Liver (tissue), 9 donors: ENCODE data around the gene A2ML1. TPM values are rescaled to one million over a fixed set of nuclear protein-coding genes. Genes with fewer than 3 reads are reported as not detected.

Source experiments
- DNase-seq: peaks from one replicate; pipeline ENCODE4 v3.0.0-alpha.2; 2017; ENCODE audit warnings: low spot score
- H3K27ac ChIP-seq, 2 donors: one replicate each; pipeline ENCODE4 v1.7.0; 2013; ENCODE audit warnings: inconsistent platforms in 2 of 2, low read length in 2 of 2, control low read depth in 1 of 2, low read depth in 1 of 2, mild to moderate bottlenecking in 1 of 2
- H3K27me3 ChIP-seq, 4 donors: one replicate each; pipeline versions ENCODE4 v1.6.1 to v1.7.0; 2013; ENCODE audit warnings: low read length in 3 of 4, inconsistent platforms in 1 of 4, mild to moderate bottlenecking in 1 of 4, moderate library complexity in 1 of 4; ENCODE audit not compliant: control insufficient read depth in 4 of 4, insufficient read depth in 4 of 4
- H3K36me3 ChIP-seq, 4 donors: one replicate each; pipeline versions ENCODE4 v1.6.1 to v1.7.0; 2013; ENCODE audit warnings: low read length in 3 of 4, mild to moderate bottlenecking in 3 of 4, low read depth in 1 of 4, moderate library complexity in 1 of 4; ENCODE audit not compliant: control insufficient read depth in 4 of 4, insufficient read depth in 3 of 4
- H3K4me1 ChIP-seq, 4 donors: one replicate each; pipeline versions ENCODE4 v1.6.1 to v1.7.0; 2013; ENCODE audit warnings: low read length in 3 of 4, mild to moderate bottlenecking in 3 of 4, moderate library complexity in 1 of 4; ENCODE audit not compliant: control insufficient read depth in 4 of 4, insufficient read depth in 4 of 4
- H3K4me3 ChIP-seq, 3 donors: one replicate each; pipeline versions ENCODE4 v1.6.1 to v1.7.0; 2013; ENCODE audit warnings: low read length in 3 of 3, control low read depth in 1 of 3, low read depth in 1 of 3, mild to moderate bottlenecking in 1 of 3
- H3K9ac ChIP-seq, 2 donors: one replicate each; pipeline ENCODE4 v1.7.0; 2013; ENCODE audit warnings: low read length in 2 of 2, mild to moderate bottlenecking in 2 of 2, moderate library complexity in 2 of 2, control low read depth in 1 of 2, low read depth in 1 of 2
- H3K9me3 ChIP-seq, 4 donors: one replicate each; pipeline versions ENCODE4 v1.6.1 to v1.7.0; 2013; ENCODE audit warnings: low read length in 3 of 4; ENCODE audit not compliant: control insufficient read depth in 4 of 4
- ATF3 ChIP-seq: IDR thresholded peaks from 2 replicates; pipeline ENCODE4 v1.6.1; 2016; ENCODE audit warnings: antibody characterized with exemption
- EGR1 ChIP-seq, 2 donors: IDR thresholded peaks; 2 replicates each; pipeline ENCODE4 v1.6.1; 2016 to 2018; ENCODE audit warnings: antibody characterized with exemption in 2 of 2, low read depth in 2 of 2
- FOXA1 ChIP-seq: IDR thresholded peaks from 2 replicates; pipeline ENCODE4 v1.6.1; 2016; ENCODE audit warnings: antibody characterized with exemption
- FOXA2 ChIP-seq: IDR thresholded peaks from 2 replicates; pipeline ENCODE4 v1.6.1; 2016; ENCODE audit warnings: antibody characterized with exemption
- GABPA ChIP-seq, 2 donors: IDR thresholded peaks in 1 of 2; conservative IDR thresholded peaks in 1 of 2; 2 replicates each; pipeline ENCODE4 v1.6.1; 2016; ENCODE audit warnings: antibody characterized with exemption in 2 of 2, mild to moderate bottlenecking in 1 of 2, moderate library complexity in 1 of 2
- HNF4A ChIP-seq, 2 donors: conservative IDR thresholded peaks; 2 replicates each; pipeline ENCODE4 v1.6.1; 2016; ENCODE audit warnings: antibody characterized with exemption in 2 of 2, mild to moderate bottlenecking in 2 of 2
- HNF4G ChIP-seq: IDR thresholded peaks from 2 replicates; pipeline ENCODE4 v1.6.1; 2016; ENCODE audit warnings: antibody characterized with exemption
- JUND ChIP-seq, 2 donors: IDR thresholded peaks; 2 replicates each; pipeline ENCODE4 v1.6.1; 2016; ENCODE audit warnings: antibody characterized with exemption in 2 of 2
- MAX ChIP-seq: IDR thresholded peaks from 2 replicates; pipeline ENCODE4 v1.6.1; 2016; ENCODE audit warnings: antibody characterized with exemption
- NR2F2 ChIP-seq: IDR thresholded peaks from 2 replicates; pipeline ENCODE4 v1.6.1; 2016; ENCODE audit warnings: antibody characterized with exemption
- RAD21 ChIP-seq, 2 donors: IDR thresholded peaks; 2 replicates each; pipeline ENCODE4 v1.6.1; 2016; ENCODE audit warnings: antibody characterized with exemption in 2 of 2, mild to moderate bottlenecking in 2 of 2
- REST ChIP-seq: IDR thresholded peaks from 2 replicates; pipeline ENCODE4 v1.6.1; 2016; ENCODE audit warnings: antibody characterized with exemption, mild to moderate bottlenecking
- RXRA ChIP-seq, 2 donors: IDR thresholded peaks; 2 replicates each; pipeline ENCODE4 v1.6.1; 2017 to 2018; ENCODE audit warnings: antibody characterized with exemption in 2 of 2, mild to moderate bottlenecking in 1 of 2
- SP1 ChIP-seq: IDR thresholded peaks from 2 replicates; pipeline ENCODE4 v1.6.1; 2018; ENCODE audit warnings: antibody characterized with exemption, mild to moderate bottlenecking
- TAF1 ChIP-seq: conservative IDR thresholded peaks from 2 replicates; pipeline ENCODE4 v1.6.1; 2016; ENCODE audit warnings: antibody characterized with exemption, mild to moderate bottlenecking
- YY1 ChIP-seq: IDR thresholded peaks from 2 replicates; pipeline ENCODE4 v1.6.1; 2016; ENCODE audit warnings: antibody characterized with exemption, mild to moderate bottlenecking
- ZBTB33 ChIP-seq: IDR thresholded peaks from 2 replicates; pipeline ENCODE4 v1.6.1; 2016; ENCODE audit warnings: antibody characterized with exemption
- WGBS: extraction: QIAGEN DNeasy Blood & Tissue Kit; methylation state at CpG from one replicate; pipeline ENCODE4 v1.1.7; 2013; 5-methylcytosine and 5-hydroxymethylcytosine counted together
- polyA plus RNA-seq, 2 donors: library from polyadenylated mRNA; stranded (reverse) in 1 of 2; unstranded in 1 of 2; fragments of 200-250 nt in 1 of 2; fragments of >200 nt in 1 of 2; fragmentation: Nextera tagmentation in 1 of 2; extraction: Ambion mirVana in 1 of 2; gene quantifications; one replicate each; pipeline versions ENCODE4 v1.2.1 to v1.2.3, GENCODE V29; 2013 to 2015
- total RNA-seq, 2 donors: library from RNA; depleted of rRNA; stranded (reverse); fragments of >200 nt; gene quantifications; one replicate each; pipeline ENCODE4 v1.2.3, GENCODE V29; 2014
- donor health status: healthy.
- donor health status: healthy.
- donor health status: healthy.
- donor health status: healthy.
- donor health status: healthy.

A2ML1 gene
- total and polyA plus RNA-seq, 4 donors, result 0.03 to 0.19 TPM; not detected in 2

- TF ChIP-seq ZBTB33 (no peak), FOXA2 (no peak), YY1 (no peak), ATF3 (no peak)
Observed at GRCh38 chr12:8903646-8904045, 81.2 kb downstream of the A2ML1 start (continued).

- H3K9me3 ChIP-seq, result no peaks in the 10 kb centered on the region
- H3K4me3 ChIP-seq, result no peak overlapping the region
- H3K27ac ChIP-seq, result no peak overlapping the region
- TF ChIP-seq REST, result no peak
- TF ChIP-seq HNF4G, result no peak
- TF ChIP-seq HNF4A (conservative IDR thresholded peaks at IDR 0.05), result no peak
- no peak for TF ChIP-seq RXRA (IDR thresholded peaks at IDR 0.05)
- no peak for TF ChIP-seq EGR1 (IDR thresholded peaks at IDR 0.05; ENCODE audit: low read depth in 2 of 2)
- no peaks in the 10 kb centered on the region for H3K36me3 ChIP-seq
- DNase-seq, result no peak
- H3K4me1 ChIP-seq, result no peaks in the 10 kb centered on the region
- no peaks in the 10 kb centered on the region for H3K27me3 ChIP-seq
- no peak overlapping the region for H3K9ac ChIP-seq
Observed at GRCh38 chr12:8904665-8905064, 82.2 kb downstream of the A2ML1 start.

- DNase-seq, result no peak
- no peaks in the 10 kb centered on the region for H3K36me3 ChIP-seq
- 87% methylated on average over 10 of the region's 10 CpGs for WGBS
- no peaks in the 10 kb centered on the region for H3K9me3 ChIP-seq
- H3K27me3 ChIP-seq, result no peaks in the 10 kb centered on the region
- no peak overlapping the region for H3K27ac ChIP-seq
- no peaks in the 10 kb centered on the region for H3K4me1 ChIP-seq
- no peak overlapping the region for H3K4me3 ChIP-seq
- H3K9ac ChIP-seq, result no peak overlapping the region
- TF ChIP-seq TAF1, result no peak
- TF ChIP-seq YY1, result no peak
- no peak for TF ChIP-seq ZBTB33
- TF ChIP-seq RAD21 (IDR thresholded peaks at IDR 0.05), result no peak
- TF ChIP-seq FOXA2, result no peak
- TF ChIP-seq EGR1 (IDR thresholded peaks at IDR 0.05; ENCODE audit: low read depth in 2 of 2), result no peak
- no peak for TF ChIP-seq JUND (IDR thresholded peaks at IDR 0.05)
- no peak for TF ChIP-seq GABPA (IDR thresholded peaks at IDR 0.05 in 1 of 2, conservative IDR thresholded peaks at IDR 0.05 in 1 of 2)
- no peak for TF ChIP-seq ATF3
- no peak for TF ChIP-seq RXRA (IDR thresholded peaks at IDR 0.05)
- TF ChIP-seq MAX, result no peak
- TF ChIP-seq FOXA1, result no peak
- TF ChIP-seq SP1, result no peak
- no peak for TF ChIP-seq HNF4G
- no peak for TF ChIP-seq HNF4A (conservative IDR thresholded peaks at IDR 0.05)
- no peak for TF ChIP-seq NR2F2
- no peak for TF ChIP-seq REST
Observed at GRCh38 chr12:8905546-8905945, 83.1 kb downstream of the A2ML1 start.
